ENCODE data around the gene ARID4B.
"Not testable (repeated sequence)": the region's sequence is repeated elsewhere in the genome, so short reads cannot be mapped to it uniquely, and the experiment has no call there.

The ARID4B gene

DNA sequence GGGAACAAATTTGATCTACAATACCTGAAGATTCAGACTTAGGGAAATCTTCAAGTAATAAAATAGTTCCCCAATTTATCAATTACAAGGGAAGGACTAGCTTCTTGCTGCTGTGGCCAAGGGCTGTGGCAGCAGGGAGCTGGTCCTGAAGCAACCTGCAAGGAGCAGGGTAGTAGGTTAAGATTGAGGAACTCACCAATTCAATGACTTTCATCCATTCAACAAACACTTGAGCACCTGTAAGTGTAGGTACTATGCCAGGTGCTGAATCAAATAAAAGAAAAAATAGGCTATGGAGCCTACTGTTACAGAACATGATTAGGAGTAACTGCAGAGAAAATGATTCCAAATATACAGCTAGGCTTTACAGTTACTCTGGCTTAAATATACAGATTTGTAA is 102.7 kb downstream of the ARID4B start:
- no peak overlapping the region for H3K4me3 ChIP-seq (ENCODE audit: low read depth, low read length)
- TF ChIP-seq, protein P1, sequence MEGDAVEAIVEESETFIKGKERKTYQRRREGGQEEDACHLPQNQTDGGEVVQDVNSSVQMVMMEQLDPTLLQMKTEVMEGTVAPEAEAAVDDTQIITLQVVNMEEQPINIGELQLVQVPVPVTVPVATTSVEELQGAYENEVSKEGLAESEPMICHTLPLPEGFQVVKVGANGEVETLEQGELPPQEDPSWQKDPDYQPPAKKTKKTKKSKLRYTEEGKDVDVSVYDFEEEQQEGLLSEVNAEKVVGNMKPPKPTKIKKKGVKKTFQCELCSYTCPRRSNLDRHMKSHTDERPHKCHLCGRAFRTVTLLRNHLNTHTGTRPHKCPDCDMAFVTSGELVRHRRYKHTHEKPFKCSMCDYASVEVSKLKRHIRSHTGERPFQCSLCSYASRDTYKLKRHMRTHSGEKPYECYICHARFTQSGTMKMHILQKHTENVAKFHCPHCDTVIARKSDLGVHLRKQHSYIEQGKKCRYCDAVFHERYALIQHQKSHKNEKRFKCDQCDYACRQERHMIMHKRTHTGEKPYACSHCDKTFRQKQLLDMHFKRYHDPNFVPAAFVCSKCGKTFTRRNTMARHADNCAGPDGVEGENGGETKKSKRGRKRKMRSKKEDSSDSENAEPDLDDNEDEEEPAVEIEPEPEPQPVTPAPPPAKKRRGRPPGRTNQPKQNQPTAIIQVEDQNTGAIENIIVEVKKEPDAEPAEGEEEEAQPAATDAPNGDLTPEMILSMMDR (IDR thresholded peaks at IDR 0.05; ENCODE audit: borderline replicate concordance, insufficient read depth, low read depth, low read length) = no peak

DNA sequence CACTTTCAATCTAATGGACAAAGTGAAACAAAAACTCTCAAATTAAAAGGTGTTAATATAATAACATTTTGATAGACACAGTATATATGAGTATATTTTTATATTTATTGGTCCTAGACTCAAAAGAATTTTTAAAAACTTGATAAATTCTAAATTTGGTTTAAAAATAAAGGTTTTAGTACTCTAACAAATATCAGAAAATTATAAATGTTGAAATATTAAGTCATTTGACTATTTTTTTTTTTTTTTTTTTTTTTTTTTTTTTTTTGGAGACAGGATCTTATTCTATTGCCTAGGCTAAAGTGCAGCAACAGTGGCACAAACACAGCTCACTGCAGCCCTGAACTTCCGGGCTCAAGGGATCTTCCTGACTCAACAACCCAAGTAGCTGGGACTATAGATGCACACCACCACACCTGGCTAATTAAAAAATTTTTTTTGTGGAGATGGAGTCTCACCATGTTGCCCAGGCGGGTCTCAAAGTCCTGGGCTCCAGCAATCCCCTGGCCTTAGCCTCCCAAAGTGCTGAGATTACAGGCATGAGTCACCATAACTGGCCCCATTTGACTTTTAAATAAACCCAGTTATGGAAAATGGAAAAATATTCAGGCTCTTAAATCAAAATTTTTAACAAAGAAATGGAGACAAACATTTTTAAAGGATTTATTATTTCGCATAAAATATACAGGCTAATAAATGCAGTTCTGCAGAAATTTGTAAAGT is 106.2 kb downstream of the ARID4B start:
- no peak overlapping the region for H3K4me3 ChIP-seq (ENCODE audit: low read depth, low read length)
- TF ChIP-seq, protein P1 (IDR thresholded peaks at IDR 0.05; ENCODE audit: borderline replicate concordance, insufficient read depth, low read depth, low read length) = no peak

DNA sequence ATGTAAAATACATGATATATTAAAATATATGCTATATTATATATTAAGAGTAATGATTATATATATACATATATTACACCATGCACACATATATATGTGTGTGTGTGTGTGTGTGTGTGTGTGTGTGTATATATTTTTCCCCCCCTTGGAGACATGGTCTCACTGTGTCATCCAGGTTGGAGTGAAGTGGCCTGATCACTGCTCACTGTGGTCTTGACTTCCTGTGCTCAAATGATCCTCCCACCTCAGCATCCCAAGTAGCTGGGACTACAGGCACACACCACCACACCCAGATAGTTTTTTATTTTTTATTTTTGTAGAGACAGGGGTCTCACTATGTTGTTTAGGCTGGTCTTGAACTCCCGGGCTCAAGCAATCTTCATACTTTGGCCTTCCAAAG is 112.5 kb downstream of the ARID4B start:
- TF ChIP-seq, protein P1 (IDR thresholded peaks at IDR 0.05; ENCODE audit: borderline replicate concordance, insufficient read depth, low read depth, low read length) = no peak
- H3K4me3 ChIP-seq (ENCODE audit: low read depth, low read length) = no peak overlapping the region

DNA sequence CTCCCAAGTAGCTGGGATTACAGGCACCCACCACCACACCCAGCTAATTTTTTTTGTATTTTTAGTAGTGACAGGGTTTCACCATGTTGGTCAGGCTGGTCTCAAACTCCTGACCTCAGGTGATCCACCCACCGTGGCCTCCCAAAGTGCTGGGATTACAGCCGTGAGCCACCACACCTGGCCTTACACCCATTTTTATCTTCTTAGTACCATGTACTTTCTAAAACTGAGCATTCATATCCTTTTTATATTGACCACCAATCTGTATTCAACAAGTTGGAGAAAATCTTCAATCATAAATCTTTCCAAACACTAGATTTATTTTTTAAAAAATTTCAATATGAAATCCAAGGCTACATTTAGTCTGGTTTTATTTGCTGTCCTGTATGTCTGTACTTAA is 113.0 kb downstream of the ARID4B start:
- not testable (repeated sequence) for H3K4me3 ChIP-seq (ENCODE audit: low read depth, low read length)

DNA sequence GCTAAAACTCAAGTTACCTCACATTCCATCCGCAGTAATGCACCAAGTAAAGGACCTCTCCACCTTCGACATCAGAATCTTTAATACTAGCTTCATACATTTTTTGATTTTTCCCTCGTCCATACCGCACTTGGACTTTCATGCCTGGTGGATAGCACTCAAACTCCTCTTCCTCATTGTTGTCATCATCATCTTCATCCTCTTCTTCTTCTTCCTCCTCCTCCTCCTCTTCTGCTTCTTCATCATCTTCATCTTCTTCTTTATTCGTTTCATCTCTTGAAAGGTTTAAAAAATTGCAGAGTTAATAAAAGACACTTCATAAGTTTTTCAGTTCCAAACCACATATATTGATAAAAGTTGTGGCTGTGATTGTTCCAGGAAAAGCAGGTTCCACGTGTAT is 114.2 kb downstream of the ARID4B start:
- H3K4me3 ChIP-seq (ENCODE audit: low read depth, low read length) = no peak overlapping the region
- TF ChIP-seq, protein P1 (IDR thresholded peaks at IDR 0.05; ENCODE audit: borderline replicate concordance, insufficient read depth, low read depth, low read length) = no peak

DNA sequence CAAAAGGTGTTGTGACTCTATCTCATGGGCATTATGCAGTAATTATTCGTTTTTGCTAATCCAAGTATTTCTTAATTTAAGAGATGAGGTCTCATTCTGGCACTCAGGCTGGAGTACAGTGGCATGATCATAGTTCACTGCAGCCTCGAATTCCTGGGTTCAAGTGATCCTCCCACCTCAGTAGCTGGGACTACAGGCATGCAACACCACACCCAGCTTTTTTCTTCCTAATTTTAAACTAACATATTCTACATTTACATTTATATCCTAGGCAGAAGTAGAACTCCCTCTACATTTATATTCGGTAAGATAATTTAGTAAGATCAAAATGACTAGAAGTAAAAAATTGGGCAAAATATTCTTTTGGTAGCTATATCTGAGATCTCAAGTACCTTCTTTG is 116.5 kb downstream of the ARID4B start:
- no peak overlapping the region for H3K4me3 ChIP-seq (ENCODE audit: low read depth, low read length)
- TF ChIP-seq, protein P1 (IDR thresholded peaks at IDR 0.05; ENCODE audit: borderline replicate concordance, insufficient read depth, low read depth, low read length) = no peak

DNA sequence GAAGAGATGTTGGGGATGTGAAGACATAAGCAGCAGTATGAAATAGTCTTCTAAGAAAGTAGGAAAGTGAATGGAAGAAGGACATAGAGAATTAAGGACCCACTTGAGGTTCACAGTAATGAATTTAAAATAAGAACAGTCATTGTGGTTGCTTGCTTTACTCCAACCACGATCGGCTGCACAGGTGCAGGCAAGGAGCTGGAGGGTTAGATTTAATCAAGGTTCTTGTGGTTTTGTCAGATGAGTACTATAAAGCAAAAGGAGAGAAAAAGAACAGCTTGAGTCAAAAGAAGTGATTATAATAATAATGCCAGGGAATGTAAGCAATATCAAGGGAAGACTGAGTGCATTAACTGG is 120.8 kb downstream of the ARID4B start:
- TF ChIP-seq, protein P1 (IDR thresholded peaks at IDR 0.05; ENCODE audit: borderline replicate concordance, insufficient read depth, low read depth, low read length) = no peak
- H3K4me3 ChIP-seq (ENCODE audit: low read depth, low read length) = no peak overlapping the region
